T1000 (cell line): ENCODE measurements around the gene RBM42.
"Not testable (repeated sequence)": the region's sequence is repeated elsewhere in the genome, so short reads cannot be mapped to it uniquely, and the experiment has no call there.

Experiments
- DNase-seq: peaks from one replicate; lab custom pipeline; 2025; ENCODE audit warnings: mixed read lengths; lab: John Stamatoyannopoulos, UW

RBM42 gene

DNA sequence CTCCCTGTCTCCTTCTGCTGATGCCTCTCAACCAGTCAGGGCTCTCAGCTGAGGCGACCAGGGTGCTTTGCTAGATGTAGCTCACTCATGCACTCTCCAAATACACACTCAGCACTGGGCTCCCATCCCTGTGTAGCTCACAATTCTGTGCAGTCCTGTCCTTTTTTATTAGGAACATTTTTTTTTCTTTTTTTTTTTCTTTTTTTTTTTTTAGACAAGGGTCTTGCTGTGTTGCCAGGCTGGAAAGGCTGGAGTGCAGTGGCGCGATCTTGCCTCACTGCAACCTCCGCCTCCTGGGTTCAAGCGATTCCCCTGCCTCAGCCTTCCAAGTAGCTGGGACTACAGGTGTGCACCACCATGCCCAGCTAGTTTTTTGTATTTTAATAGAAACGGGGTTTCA lies 26.0 kb downstream of the RBM42 start:
- DNase-seq: not testable (repeated sequence)

DNA sequence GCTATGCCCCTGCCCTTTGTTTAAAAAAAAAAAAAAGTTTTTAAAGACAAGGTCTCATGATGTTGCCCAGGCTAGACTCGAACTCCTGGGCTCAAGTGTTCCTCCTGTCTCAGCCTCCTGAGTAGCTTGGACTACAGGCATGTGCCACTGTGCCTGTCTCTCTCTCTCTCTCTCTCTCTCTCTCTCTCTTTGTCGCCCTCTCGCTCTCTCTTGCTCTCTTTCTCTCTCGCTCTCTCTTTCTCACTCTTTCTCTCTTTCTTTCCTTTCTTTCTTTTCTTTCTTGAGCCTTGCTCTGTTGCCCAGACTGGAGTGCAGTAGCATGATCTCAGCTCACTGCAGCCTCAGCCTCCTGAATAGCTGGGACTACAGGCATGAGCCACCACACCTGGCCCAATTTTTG lies 26.8 kb downstream of the RBM42 start:
- no peak for DNase-seq

DNA sequence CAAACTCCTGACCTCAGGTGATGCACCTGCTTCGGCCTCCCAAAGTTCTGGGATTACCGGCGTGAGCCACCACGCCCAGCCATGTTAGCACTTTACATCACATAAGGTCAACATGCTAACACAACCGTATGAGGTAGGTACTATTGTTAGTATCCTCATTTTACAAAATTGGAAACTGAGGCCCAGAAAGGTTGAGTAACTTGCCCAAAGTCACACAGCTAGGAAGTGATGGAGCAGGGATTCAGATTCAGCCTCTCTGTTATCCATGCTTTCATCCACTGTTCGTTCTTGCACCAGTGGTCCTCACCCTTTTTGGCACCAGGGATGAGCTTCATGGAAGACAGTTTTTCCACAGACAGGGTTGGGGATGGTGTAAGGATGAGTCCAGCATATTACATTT lies 27.9 kb downstream of the RBM42 start:
- DNase-seq: no peak

DNA sequence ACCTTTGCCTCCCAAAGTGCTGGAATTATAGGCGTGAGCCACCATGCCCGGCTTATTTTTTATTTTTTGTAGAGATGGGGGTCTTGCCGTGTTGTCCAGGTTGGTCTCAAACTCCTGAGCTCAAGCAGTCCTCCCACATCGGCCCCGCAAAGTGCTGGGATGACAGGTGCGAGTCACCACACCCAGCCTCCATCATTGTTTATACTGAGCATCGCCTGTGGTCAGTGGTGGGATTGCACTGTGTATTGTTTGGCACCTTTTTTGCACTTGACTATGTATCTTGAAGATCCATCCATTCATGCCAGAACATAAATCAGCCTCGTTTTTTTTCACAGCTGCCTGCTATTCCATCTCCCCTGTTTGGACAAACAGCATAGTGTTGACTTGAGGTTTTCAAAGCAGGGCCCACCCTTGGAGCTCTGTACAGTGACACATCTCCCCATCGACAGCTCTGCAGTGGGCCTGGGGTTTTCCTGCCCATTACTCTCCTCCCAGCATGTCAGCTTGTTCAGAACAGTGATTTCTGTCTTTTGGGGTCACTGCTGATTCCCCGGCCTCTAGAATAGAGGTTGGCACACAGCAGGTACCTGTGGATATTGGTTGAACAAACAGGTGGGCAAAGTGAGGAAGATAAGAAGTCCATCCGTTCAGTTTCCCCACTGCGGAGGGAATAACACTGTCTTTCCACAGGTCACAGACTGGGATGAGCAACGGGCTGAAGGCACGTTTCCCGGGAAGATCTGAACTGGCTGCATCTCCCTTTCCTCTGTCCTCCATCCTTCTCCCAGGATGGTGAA lies 29.3 kb downstream of the RBM42 start:
- no peak for DNase-seq

DNA sequence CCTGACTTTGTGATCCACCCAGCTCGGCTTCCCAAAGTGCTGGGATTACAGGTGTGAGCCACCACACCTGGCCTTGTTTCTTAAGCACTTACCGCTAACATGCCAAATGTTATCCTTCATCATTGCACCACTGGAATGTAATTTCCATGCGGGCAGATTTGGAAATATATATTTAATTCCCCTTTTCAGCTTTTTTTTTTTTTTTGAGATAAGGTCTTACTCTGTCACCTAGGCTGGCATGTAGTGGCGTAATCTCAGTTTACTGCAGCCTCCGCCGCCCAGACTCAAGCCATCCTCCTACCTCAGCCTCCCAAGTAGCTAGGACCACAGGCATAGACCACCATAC lies 33.1 kb downstream of the RBM42 start:
- no peak for DNase-seq

DNA sequence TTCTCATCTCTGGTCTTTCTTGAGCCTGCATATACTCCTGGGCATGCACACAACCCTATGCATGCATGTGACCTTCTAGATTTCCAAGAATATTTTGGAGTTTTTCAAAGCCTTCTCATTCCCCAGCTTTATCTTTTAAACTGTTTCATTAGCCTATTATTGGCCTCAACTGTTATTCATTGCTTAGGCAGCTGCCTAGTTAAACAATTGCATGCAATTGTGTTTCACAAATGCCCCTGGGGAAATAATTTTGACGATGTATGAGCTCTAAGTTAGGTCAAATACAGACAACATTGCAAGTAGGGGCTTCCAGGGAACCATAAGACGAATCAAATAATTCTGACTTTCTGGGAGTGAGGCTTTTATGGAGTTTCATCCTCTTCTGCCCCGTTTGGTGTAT lies 35.1 kb downstream of the RBM42 start:
- no peak for DNase-seq

DNA sequence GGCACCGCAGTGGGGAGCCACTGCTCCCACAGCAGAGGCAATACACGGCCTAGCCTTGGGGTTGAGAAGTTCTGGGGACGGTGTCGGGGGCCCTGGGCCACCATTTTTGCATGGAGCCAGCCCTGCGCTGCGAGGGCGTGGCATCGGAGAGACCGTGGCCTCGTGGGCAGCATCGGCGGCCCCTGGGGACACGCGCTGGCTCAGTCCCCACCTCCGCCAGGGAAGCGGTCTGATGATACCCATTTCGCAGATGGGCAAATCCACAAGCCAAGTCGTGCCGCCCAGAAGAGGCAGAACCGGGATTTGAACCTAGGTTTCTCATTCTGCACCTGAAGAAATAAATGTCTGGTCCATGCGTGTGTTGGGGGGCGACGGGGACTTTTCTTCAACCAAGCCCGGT lies 36.3 kb downstream of the RBM42 start:
- DNase-seq: no peak

DNA sequence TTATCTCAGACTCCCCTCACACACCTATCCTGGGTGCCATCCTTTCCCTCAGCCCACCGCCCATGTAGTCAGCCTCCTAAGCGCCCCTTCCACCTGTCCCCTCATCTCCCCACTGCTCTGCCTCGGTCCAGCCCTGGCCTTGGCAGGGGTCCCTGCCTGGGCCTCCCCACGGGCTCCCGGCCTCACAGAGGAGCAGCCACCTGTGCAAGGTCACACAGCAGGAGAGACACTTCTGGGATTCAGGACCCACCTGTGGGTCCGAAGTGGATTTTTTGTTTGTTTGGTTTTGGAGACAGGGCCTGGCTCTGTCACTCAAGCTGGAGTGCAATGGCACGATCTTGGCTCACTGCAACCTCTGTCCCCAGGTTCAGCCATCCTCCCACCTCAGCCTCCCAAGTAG lies 36.8 kb downstream of the RBM42 start:
- no peak for DNase-seq

DNA sequence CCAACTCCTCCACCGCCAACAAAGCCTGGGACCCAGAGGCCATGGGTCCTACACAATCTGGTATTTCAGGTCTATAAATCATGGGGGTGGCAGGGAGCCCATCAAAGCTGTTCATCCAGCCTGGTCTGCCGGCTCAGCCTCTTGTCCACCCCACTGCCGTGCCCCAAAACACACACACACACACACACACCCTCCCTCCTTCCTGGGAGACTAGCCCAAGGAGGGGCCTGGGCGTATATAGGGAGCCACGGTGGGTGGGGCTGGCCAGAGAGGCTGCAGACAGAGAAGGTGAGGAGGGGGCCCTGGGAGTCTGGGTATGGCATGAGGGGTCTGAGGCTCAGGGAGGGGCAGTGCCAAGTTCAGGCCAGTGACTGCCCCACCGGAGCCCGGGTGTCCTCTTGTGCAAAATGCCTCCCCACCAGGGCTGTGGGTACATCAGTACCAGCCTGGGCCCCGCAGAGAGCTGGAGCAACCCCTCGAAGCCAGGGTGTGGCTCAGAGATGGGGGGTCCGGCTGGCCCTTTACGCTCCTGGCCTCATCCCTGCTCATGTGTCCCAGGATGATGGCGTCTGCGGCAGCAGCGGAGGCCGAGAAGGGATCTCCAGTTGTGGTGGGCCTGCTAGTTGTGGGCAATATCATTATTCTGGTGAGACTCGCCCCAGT lies 37.5 kb downstream of the RBM42 start, which contains the start of gene UPK1A:
Gene UPK1A, plus strand, starts transcription at position 267 of the 663 bp plus-strand sequence. Its CDS starts 296 bp downstream, at position 563.
- DNase-seq: no peak

DNA sequence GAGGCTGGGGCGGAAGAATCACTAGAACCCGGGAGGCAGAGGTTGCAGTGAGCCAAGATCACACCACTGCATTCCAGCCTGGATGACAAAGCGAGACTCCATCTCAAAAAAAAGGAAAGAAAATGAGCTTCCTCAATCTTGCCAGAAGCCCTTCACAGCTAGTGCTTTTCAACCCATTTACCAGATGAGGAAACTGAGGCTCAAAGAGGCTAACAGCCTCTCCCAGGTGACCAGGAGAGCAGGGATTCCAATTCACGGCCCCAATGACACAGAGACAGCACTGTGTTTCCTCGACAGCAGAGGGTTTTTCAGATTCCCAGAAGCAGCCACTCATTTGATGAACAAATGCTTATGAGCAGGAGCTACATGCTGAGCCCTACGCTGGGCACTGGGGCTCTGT lies 40.7 kb downstream of the RBM42 start:
- no peak for DNase-seq

DNA sequence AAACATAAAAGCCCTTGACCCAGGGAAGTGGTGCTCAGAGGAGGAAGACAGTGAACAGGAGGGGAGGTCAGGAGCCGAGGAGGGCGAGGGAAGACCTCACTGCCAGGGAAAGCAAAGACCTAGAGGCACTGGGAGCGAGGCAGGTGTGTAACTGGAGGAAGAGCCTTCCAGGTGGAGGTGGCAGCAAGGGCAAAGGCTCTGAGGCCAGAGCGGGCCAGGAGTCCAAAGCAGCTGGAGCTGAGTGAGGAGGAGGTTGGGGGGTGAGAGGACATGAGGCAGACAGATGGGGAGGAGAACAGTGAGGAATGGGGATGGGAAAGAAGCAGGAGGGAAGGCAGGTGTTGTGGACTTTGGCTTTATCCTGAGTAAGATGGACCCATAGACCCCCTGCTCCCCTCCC lies 41.1 kb downstream of the RBM42 start:
- DNase-seq: no peak

DNA sequence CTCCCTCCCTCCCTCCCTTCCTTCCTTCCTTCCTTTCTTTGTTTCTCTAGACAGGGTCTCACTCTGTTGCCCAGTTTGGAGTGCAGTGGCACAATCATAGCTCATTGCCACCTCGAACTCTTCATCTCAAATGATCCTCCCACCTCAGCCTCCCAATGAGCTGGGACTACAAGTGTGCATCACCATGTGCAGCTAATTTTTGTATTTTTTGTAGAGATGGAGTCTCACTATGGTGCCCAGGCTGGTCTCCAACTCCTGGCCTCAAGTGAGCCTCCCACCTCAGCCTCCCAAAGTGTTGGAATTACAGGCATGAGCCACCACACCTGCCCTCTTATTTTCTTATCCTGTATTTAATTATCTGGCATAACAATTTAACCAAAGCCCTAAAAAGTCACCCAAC lies 41.9 kb downstream of the RBM42 start:
- no peak for DNase-seq

DNA sequence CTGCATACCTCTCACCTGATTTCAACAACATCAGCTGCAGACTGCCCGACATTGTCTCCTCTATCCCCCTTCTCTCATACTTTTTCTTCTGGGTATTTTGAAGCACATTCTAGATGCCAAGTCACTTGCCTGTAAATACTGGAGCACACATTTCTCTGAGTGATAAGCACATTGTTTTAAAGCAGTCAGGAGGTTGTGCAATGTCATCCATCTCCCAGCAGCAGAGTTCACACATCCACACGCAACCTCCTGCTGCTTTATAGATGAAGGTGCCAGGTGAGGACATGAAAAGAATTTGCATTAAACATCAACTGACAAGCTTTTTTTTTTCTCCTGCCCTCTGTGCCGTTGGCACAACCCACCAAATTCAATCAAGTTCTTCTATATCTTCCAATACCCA lies 43.0 kb downstream of the RBM42 start:
- no peak for DNase-seq

DNA sequence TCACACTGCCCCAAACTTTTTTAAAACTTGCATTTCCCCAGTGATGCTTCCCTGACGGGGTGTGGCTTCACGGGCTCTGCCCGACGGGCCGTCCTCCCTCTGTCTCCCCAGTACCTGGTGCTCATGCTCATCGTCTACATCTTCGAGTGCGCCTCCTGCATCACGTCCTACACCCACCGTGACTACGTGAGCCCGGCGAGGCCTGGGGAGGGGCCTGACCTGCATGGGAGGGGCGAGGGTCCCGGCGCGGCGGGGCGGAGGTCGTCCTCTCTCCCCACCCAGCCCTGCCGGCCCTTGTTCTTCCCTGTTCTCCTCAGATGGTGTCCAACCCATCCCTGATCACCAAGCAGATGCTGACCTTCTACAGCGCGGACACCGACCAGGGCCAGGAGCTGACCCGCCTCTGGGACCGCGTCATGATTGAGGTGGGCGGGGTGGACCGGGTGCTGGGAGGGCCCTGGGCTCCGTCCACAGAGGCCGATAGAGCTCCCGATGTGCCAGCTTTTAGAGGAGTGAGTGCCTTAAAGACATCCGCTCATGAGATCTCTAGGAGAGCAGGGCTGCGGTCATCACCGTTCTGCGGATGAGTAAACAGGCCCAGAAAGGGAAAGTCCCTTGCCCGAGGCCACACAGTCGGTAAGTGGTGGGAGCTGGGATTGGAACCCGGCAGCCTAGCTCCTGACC lies 44.4 kb downstream of the RBM42 start:
- peak; percentile 46 for DNase-seq

DNA sequence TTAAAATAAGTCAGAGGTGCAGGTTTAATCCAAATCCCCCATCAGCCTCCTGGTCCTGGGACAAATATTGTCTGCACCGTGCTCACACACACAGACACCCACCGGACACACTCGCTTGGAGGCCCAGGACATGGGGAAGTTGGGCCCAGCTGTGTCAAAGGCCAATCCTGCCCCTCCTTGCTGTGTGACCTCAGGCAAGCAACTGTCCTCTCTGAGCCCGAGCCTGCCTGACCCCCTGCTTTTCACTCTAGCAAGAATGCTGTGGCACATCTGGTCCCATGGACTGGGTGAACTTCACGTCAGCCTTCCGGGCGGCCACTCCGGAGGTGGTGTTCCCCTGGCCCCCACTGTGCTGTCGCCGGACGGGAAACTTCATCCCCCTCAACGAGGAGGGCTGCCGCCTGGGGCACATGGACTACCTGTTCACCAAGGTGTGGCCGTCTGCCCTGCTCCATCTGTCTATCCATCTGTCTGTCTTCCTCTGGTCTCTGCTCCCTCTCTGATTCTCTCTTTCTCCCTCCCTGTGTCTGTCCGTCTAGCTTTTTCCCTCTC lies 46.8 kb downstream of the RBM42 start:
- DNase-seq: no peak
